ENCODE data around the gene NHERF1. TPM values are rescaled to one million over a fixed set of nuclear protein-coding genes. Genes with fewer than 3 reads are reported as not detected.

NHERF1 gene
- total RNA-seq, 1 experiment from 2014 or later, result 83.6 TPM

- Histone ChIP-seq H3K36me3 (ENCODE audit: low read depth) (no peaks in the 10 kb centered on the region), H2AFZ (no peak overlapping the region), H3K27ac (no peak overlapping the region), H3K4me1 (replicated peaks; ENCODE audit: insufficient read depth) (peaks cover 30% of the 10 kb centered on the region), H3K9me2 (ENCODE audit: insufficient read depth) (no peaks in the 10 kb centered on the region), H3K4me3 (no peak overlapping the region), H3K27me3 (ENCODE audit: insufficient read depth, low read depth) (peaks cover 13% of the 10 kb centered on the region), H3K4me2 (no peak overlapping the region), H4K20me1 (ENCODE audit: insufficient read depth) (no peaks in the 10 kb centered on the region), H3F3A (ENCODE audit: insufficient read depth, low read depth) (peaks cover 5% of the 10 kb centered on the region; the same call in 1 of the 2 replicates), H3K9me3 (ENCODE audit: insufficient read depth, low read depth) (no peaks in the 10 kb centered on the region), H3K79me2 (ENCODE audit: low read depth) (no peaks in the 10 kb centered on the region)
- intact Hi-C loops (cut with micrococcal nuclease; ENCODE audit: unreplicated experiment), result no loop called here
- POLR2A ChIA-PET (ENCODE audit: unreplicated experiment), result no interaction called here
- CTCF ChIA-PET, result no interaction called here
- TF ChIP-seq EZH2 (IDR thresholded peaks at IDR 0.05; ENCODE audit: low read depth), result no peak
- no peak for TF ChIP-seq CTCF (conservative IDR thresholded peaks at IDR 0.05)
- DNase-seq, result no peak
- BruUV-seq (replicated peaks), result no TSS peak
Measured at GRCh38 chr17:74712301-74712700, 36.1 kb upstream of the NHERF1 start.

- Histone ChIP-seq H3K9me3 (ENCODE audit: insufficient read depth, low read depth) (no peaks in the 10 kb centered on the region), H3K4me2 (no peak within 1 kb of the TSS), H3K27ac (no peak within 1 kb of the TSS), H3K27me3 (ENCODE audit: insufficient read depth, low read depth) (peaks cover 10% of the 10 kb centered on the region; the same call in 1 of the 2 replicates), H3K9me2 (ENCODE audit: insufficient read depth) (no peaks in the 10 kb centered on the region), H3K79me2 (ENCODE audit: low read depth) (no peaks in the 10 kb centered on the region), H3K4me1 (replicated peaks; ENCODE audit: insufficient read depth) (peaks cover 30% of the 10 kb centered on the region), H3K36me3 (ENCODE audit: low read depth) (no peaks in the 10 kb centered on the region), H2AFZ (no peak within 1 kb of the TSS), H3K4me3 (no peak within 1 kb of the TSS), H4K20me1 (ENCODE audit: insufficient read depth) (no peaks in the 10 kb centered on the region), H3F3A (ENCODE audit: insufficient read depth, low read depth) (peaks cover 5% of the 10 kb centered on the region; the same call in 1 of the 2 replicates)
- POLR2A ChIA-PET (ENCODE audit: unreplicated experiment), result no interaction called here
- intact Hi-C loops (cut with micrococcal nuclease; ENCODE audit: unreplicated experiment), result no loop called here
- BruUV-seq (replicated peaks), result no TSS peak
- no peak for DNase-seq
- TF ChIP-seq EZH2 (IDR thresholded peaks at IDR 0.05; ENCODE audit: low read depth) (no peak), CTCF (conservative IDR thresholded peaks at IDR 0.05) (no peak)
- CTCF ChIA-PET, result interaction anchor here (0.5 kb wide), 1 partner anchor 408 kb away, joined by 3 read pairs; no protein-coding TSS in a partner anchor
Measured at GRCh38 chr17:74712756-74713155, 35.7 kb upstream of the NHERF1 start, which contains the start of gene CD300LF. Gene CD300LF, minus strand, starts transcription at chr17:74712923. Its CDS starts 57 bp downstream, at chr17:74712866.

GRCh38 chr17:74713171-74713755 lies 35.2 kb upstream of the NHERF1 start:
- CTCF ChIA-PET, result interaction anchor here (0.5 kb wide), 1 partner anchor 408 kb away, joined by 3 read pairs; no protein-coding TSS in a partner anchor
- no TSS peak for BruUV-seq (replicated peaks)
- no peak for DNase-seq
- POLR2A ChIA-PET (ENCODE audit: unreplicated experiment), result no interaction called here
- Histone ChIP-seq H3F3A (ENCODE audit: insufficient read depth, low read depth) (peaks cover 5% of the 10 kb centered on the region; the same call in 1 of the 2 replicates), H3K4me3 (no peak overlapping the region), H3K27ac (no peak overlapping the region), H3K27me3 (ENCODE audit: insufficient read depth, low read depth) (peaks cover 10% of the 10 kb centered on the region; the same call in 1 of the 2 replicates), H3K4me2 (no peak overlapping the region), H3K9me3 (ENCODE audit: insufficient read depth, low read depth) (no peaks in the 10 kb centered on the region), H4K20me1 (ENCODE audit: insufficient read depth) (no peaks in the 10 kb centered on the region), H2AFZ (no peak overlapping the region), H3K4me1 (replicated peaks; ENCODE audit: insufficient read depth) (peaks cover 30% of the 10 kb centered on the region), H3K79me2 (ENCODE audit: low read depth) (no peaks in the 10 kb centered on the region), H3K9me2 (ENCODE audit: insufficient read depth) (no peaks in the 10 kb centered on the region), H3K36me3 (ENCODE audit: low read depth) (no peaks in the 10 kb centered on the region)
- intact Hi-C loops (cut with micrococcal nuclease; ENCODE audit: unreplicated experiment), result no loop called here
- TF ChIP-seq EZH2 (IDR thresholded peaks at IDR 0.05; ENCODE audit: low read depth), result no peak
- no peak for TF ChIP-seq CTCF (conservative IDR thresholded peaks at IDR 0.05)
